Hematopoietic multipotent progenitor cell treated with erythropoietin and hydrocortisone succinate and interleukin-3 and kit ligand, for 6 days (in vitro differentiated cells): ENCODE data around the gene THNSL1.
"Not testable (repeated sequence)": the region's sequence is repeated elsewhere in the genome, so short reads cannot be mapped to it uniquely, and the experiment has no call there.

Experiments
- DNase-seq: peaks from one replicate; pipeline ENCODE4 v3.0.0-alpha.2; 2015

THNSL1 gene, protein sequence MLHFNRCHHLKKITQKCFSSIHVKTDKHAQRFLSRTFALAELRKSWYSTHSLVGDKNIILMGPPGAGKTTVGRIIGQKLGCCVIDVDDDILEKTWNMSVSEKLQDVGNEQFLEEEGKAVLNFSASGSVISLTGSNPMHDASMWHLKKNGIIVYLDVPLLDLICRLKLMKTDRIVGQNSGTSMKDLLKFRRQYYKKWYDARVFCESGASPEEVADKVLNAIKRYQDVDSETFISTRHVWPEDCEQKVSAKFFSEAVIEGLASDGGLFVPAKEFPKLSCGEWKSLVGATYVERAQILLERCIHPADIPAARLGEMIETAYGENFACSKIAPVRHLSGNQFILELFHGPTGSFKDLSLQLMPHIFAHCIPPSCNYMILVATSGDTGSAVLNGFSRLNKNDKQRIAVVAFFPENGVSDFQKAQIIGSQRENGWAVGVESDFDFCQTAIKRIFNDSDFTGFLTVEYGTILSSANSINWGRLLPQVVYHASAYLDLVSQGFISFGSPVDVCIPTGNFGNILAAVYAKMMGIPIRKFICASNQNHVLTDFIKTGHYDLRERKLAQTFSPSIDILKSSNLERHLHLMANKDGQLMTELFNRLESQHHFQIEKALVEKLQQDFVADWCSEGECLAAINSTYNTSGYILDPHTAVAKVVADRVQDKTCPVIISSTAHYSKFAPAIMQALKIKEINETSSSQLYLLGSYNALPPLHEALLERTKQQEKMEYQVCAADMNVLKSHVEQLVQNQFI

DNA sequence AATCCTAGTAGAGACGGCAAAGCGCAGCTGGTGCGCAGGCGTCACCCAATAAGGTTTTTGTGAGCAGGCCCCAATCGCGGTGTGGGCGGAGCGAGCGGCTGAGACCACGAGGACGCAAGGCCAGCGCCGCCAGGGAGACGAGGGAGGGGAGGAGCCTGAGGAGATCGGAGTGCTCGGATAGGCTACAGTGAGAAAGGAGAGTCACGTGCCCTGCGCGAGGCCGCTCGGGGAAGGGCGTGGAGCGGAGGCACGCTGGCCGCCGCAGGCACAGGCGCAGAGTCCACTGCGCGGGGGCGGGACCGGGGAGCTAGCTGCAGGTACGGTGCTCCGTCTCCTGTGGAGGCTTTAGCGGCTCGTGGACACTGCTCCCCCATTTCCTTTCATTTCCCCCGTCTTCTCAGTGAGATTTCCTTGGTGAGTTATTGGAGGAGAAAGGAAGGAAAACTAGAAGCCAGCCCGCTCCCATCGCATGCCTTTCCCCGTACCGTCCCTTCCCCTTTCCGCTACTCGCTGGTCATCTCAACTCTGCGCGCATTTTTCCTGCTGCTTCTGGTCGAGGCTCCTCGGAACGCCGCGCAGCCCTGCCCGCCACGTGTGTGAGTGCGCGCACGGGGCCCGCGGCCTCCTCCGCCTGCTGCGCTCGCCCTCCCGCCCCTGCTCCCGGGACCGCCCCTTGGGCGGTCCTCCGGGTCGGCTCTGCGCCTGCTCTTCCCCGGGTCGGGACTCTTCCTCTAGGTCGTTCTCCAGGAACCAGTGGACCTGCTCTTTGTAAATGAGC is at the start of gene THNSL1:
Gene THNSL1, plus strand, starts transcription at position 237 of the 778 bp plus-strand sequence. CDS start 6,612 bp downstream, outside the sequence.
- peak; percentile 98 for DNase-seq

DNA sequence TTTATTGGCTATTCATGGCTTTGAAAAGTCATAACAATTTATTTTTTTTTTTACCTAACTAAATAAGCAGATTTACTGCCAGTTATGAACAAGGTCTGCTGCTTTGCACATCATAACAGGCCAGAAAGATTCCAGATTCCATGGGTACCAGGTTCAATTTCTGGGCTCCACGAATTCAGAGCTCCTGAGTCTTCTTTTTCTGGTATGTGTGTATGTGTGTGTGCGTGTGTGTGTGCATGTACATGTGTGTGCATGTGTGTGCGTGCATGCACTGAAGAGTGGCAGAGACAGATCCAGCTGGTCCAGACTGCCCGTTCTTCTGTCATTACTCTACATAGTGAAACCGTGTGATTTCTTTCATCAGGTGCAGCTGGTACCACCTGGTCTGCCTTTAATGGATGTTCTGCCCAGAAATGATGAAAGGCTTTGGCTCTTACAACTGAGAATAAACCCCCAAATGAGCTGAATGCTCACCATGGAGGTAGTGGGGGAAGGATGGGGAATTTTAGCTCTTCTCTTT is 49.4 kb upstream of the THNSL1 start:
- DNase-seq: no peak

DNA sequence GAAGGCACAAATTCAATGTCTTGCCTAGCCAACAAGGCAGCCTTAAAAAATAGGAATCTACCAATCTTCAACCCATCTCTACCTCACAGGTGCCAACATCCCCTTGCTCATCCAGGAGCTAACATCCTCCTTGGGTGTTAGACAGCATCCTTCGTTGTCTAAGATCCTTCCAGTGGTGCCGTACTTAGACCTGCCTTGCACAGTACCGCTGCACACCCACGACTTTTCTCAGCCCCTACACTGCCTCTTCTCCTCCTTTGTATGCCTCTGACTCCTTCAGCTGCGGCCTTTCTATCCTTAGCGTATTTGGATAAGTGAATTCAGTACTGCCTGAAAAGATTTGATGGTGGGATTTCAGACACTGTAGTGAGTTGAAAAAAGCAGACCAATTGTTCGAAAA is 48.1 kb upstream of the THNSL1 start:
- DNase-seq: no peak

DNA sequence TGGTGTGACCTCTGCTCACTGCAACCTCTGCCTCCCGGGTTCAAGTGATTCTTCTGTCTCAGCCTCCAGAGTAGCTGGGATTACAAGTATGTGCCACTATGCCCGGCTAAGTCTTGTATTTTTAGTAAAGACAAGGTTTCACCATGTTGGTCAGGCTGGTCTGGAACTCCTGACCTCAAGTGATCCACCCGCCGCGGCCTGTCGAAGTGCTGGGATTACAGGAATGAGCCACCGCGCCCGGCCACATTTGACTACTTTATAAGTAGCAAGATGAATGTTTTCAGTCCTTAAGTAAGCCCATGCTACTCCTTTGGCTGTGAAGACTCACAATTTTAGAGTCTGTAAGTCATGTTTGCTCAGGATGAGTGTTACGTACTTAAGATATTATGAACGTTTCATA is 47.5 kb upstream of the THNSL1 start:
- not testable (repeated sequence) for DNase-seq

DNA sequence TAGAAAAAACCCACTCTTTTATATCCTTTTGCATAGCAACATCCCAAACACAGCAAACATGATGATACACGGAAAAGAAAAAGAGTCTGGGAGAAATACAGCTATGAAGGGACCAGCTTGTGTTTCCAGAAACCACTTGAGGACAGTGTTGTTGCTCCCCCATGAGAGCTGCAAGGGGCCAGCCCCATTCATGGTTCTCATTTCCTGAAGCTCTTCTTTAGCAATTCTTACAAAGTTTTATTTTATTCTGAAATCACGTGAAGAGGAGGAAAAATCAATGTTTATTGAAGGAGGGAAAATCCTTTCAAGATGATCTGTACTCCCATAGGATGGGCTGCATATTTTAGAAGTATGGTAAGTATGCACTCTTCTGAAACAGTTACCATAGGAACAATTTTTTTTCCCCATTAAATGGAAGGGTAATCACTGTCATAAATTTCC is 46.6 kb upstream of the THNSL1 start:
- DNase-seq: no peak

DNA sequence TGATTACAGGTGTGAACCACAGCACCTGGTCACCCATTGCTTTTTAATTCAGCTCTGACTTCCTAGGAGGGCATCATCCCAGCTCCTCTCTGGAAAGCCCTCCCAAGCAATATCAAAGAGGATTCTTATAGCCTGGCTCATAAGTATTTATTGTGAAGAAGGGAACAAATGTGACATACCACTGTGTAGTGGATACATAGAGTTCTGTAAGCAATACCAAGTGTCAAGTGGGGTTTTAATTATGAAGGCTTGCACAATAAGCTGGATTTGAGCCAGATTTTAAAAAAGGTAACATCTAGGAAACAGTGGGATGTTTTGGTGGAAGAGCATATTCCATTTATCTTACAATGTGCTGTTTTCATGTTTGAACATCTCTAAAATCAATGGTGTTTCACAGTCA is 45.0 kb upstream of the THNSL1 start:
- DNase-seq: no peak

DNA sequence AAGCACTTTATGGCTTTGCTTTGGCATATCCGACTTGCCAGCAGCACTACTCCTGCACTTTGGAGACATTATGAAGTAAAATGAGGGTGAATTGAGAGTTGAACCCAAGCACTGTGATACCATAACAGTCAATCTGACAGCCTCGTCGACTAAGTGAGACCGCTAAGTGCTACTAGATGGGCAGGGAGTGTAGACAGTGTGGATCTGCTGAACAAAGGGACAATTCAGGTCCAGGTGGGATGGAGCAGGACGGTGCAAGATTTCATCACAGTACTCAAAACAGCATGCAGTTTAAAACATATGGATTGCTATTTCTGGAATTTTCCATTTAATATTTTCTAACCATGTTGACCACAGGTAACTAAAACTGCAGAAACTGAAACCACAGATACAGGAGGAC is 43.2 kb upstream of the THNSL1 start:
- no peak for DNase-seq

DNA sequence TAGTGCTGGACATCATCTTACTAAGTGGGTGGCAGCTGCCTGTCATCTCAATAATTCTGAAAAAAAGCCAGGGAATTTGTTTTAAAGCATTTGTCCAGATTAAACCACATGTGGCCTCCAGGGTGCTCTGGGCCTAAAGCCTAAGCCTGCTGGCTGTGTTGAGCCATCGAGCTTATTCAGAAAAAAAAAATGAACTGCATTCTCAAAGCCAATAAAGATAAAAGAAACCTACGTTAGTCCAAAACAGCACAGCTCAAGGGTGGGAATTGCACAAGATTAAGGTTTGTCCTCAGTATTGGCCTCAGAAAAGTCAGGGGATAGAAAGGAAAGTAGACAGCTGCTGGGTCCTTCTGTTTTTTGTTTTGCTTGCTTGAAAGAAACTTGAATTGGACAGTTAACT is 41.4 kb upstream of the THNSL1 start:
- no peak for DNase-seq

DNA sequence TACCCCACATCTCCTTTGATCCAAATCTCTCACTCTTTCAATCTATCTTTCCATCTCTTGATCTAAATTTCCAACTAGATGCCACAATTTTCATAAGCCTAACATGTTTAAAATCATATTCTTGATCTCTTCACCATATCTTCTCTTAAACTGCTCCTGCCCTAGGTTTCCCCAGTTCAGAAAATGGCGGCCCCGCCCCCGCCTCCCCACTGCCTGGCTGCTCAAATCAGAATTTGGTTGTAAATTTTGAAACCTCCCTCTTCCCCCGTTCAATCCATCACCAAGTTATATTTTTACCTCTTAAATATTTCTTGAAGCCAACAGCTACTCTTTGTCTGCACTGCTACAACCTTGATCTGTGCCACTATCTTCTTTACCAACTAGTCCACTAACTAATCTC is 36.7 kb upstream of the THNSL1 start:
- no peak for DNase-seq

DNA sequence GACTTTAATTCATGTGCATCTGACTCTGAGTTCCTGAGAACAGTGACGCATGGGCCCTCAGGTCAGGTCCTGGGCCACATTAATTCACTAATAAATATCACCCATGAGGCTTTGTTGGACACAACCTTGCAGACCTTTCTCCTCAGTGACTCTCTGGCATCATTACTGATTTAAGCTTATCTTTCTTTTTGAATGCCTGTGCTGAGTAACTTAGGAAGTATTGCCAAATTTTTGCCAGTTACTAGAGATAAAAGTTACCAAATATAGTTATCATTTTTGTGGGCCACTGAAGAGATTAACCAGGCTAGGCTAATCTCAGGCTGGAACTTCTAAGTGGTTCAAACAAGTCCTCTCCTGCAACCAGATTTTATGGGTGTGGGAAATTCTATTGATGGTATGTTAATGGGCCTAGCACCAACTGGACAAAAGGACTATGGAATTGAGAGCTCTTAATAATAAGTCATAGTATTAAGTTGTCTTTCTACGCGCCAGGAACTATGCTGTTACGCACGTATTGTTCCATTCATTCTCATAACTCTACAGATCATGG is 35.2 kb upstream of the THNSL1 start:
- peak; percentile 18 for DNase-seq

DNA sequence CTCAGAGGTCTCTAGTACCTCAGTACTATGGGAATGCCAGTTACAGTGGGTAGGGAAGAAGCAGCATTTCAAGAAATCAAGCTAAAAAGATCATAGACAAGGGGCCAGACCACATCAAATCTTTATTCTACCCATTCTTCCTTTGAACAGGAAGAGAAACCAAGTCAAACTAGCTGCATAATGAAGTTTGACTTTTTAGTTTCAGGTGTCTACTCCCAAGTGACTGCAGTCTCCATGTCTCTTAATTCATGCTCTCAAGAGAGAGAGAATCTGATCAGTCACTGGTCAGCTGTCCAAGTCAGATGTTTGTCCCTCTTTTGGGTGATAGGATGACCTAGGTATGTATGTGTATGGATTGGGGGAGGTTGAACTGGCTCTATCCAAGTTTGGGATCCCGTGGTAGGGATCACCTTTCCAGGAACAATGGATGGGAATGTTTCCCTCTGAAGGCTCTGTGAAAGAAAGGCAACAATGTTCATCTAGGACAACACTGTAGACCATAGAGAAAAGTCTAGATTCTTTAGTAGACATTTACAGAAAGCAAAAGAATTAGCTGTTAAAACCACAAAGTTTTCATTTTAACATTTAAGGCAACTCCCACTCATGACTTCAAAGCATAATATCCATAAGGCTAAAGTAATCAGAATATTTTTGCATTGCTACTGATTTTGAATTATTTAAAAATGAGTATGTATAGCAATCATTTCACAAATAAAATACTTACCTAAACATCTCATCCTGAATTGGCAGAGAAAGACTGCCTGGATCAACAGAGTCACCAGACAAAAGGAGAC is 33.9 kb upstream of the THNSL1 start:
- no peak for DNase-seq

DNA sequence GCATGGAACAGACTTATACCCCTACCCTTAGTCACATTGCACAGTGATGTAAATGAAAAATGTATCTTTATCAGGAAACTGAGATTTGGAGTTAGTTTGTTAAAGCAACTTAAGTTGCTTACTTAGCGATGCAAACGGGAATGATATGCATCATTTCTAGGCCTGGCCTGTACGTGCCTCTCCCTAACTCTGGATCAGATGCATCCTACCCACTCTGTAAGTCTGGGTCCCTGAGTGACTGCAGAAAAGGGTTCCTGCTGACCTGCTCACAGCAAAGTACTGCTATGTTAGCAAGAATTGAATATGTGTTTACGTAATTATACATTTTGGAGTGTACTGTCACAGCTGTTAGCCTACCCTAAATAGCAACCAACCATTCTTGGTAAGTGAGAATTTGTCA is 33.3 kb upstream of the THNSL1 start:
- DNase-seq: no peak

DNA sequence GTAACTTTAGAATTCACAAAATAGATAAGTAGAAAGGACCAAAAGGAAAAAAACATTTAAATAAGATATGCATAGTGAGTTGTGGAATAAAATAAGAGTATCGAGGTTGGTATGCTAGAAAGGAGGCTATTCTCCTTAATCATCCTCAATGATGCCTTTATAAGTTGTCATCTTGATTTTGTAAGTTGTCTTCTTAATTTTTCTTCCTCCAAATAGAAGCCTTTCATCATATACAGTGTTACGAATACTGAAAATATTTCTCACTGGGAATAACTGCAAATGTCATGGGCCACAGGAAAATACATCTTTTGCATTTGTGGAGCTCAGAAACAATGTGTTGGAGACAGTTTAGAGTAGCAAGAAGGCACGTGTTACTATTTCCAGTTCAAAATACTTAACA is 32.5 kb upstream of the THNSL1 start:
- DNase-seq: no peak

DNA sequence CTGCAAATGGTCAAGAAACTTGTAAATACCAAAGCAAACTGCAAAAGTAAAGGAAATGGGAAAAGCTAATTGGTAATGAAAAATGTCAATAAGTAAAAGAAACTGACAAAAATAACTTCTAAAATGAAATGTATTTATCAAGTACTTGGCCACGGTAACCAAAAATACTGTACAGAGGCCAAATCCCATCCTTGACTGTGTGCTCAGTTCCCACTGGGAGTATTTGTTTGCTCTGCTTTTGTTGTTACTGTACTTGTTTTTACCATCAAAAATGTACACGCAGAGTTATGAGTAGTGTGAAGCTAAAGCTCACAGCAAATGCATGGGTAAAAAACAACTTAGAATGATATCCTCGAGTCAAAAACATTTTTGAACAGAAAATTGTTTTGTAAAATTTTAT is 31.5 kb upstream of the THNSL1 start:
- DNase-seq: no peak

DNA sequence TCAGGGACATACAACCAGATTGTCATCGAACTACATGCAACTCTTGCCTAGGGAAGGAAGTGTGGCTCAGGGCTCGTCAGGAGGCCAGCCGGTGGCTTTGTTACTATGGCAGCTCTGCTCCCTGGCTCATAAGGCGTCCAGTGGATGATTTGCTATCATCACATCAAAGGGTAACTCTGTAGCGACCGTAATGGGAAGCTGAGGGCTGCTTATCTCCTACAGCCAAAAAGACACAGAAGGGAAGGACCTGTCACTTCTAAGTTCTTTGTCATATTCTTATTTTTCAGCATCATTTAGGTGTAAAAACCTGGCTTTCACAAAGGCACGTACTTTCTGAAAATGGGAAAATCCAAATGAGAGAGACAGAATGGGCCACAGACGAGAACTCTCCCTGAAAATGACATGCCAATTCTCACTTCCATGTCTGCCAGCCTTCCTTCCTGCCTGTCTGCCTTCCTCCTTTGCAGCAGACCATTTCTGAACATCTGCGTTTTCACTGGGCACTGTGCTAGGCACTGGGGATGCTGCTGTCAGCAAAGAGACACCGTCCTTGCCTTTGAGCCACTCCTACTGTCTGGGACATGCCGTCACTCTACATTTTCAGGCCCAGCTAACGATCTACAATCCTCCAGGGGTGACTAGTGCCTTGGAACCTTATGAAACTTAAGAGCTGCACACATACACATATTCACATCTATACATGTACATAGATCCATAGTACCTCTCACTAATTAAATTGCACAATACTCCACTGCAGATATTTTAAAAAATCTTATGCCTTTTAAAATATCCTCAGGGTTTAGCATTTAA is 27.4 kb upstream of the THNSL1 start:
- peak; percentile 81 for DNase-seq

DNA sequence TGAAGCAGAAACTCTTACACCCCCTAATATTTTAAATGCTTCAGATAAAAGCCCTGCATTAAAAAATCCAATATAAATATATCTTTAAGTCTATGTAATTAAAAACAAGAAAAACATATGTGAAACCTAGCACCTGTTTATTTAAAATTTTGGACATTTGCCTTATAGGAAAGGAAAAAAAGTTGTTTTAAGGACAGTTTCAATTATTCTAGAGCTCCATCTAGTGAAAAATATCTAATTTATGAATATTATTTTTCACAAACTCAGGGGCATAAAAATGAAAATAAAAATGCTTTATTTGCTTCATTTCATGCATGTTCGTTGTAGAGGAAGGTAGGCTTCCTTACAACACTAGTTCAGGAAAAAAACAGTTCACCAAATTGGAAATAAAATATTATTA is 26.5 kb upstream of the THNSL1 start:
- DNase-seq: peak; percentile 22

DNA sequence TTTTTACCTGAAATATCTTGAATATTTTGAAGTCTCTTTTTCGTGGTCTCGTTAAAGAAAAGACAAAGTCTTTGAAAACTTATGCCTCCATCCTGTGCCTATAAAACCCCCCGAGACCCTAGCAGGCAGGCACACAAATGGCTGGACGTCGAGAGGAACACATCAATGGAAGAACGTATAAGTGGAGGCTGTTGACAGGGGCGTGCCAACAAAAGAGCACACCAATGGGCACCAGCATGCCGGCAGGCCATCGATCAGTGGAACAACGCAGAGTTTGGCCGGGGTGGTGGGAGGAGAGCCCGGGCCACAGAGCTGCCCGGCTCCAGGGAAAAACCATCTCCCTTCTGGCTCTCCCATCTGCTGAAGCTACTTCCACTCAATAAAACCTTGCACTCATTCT is 25.1 kb upstream of the THNSL1 start:
- no peak for DNase-seq

DNA sequence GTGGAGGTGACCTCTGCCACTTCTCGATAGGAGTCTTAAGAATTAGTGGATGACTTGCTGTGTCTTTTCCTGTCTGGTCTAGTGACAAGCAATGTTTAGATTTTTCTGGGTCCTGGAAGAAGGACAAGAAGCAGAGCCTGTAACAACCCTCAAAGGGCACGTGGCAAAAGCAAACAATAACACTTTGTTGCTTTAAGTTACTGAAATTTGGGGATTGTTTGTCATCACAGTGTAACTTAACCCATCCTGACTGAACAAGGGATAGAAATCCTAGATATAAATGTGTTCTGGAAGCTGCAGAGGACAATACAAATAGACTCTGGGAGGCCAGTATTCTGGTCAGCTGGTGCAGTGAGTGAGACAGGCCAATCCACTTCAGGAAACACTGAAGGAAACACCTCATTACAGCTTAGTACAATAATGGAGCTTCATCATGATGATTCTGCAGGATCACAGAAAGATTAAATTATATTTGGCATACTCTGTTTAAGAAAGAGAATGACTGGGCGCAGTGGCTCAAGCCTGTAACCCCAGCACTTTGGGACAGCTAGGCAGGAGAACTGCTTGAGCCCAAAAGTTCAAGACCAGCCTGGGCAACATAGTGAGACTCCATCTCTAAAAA is 23.8 kb upstream of the THNSL1 start:
- DNase-seq: no peak

DNA sequence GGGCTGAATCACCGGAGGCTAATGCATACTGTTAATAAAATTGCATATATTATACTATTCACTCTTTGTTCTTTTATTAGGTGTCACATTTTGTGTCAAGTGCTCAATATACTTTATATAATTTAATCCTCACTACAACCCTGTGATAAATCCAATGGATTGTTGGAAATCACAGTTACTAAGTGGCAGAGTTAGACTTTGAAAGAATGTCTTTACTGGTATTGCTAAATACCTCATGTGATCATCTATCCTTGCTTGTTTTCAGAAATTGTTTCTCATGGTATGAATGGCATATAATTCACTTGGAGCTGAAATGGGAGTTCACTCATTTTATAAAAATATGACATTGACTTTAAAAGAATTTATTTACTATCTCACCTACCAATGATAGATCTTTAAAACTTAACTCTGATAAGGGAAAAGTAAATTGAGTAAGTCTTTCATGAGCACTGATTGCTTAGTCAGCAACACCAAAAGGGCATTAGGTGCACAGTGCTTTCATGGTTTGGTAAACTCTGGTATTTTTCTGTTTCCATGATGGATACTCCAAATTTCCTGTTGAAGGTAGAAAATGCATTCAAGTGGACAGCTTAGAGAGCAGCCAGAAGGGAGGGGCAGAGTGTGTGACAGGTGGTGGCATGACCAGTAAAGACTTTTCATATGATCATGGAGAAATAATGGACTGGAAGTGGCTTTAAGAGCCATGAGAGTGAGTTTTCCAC is 23.0 kb upstream of the THNSL1 start:
- no peak for DNase-seq

DNA sequence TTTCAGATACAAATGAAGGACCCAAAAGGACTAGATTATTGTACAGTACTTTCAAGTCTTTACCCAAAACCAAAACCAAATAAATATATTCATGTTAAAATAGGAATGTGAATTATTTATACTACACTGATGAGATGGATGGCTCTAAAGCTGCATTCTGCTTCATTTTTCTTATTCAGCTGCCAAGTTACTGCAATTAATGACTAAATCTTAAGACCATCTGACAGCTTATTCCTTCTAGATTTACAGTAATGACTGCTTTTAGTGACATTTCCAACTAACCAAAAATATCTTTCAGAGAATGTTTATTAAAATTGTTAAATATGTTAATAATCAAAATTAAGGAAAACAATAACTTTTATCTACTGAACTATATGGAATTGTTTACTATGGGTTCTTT is 21.3 kb upstream of the THNSL1 start:
- no peak for DNase-seq
